Endothelial cell of umbilical vein (primary cell): ENCODE results near the gene P2RY6.

ENCODE experiments used
- CTCF ChIP-seq, 2 donors: IDR thresholded peaks; 1 replicate in 1 of 2; 2 replicates in 1 of 2; pipeline ENCODE4 v1.5.1; 2011; ENCODE audit warnings: low read length in 2 of 2, mild to moderate bottlenecking in 2 of 2, moderate library complexity in 2 of 2, control low read depth in 1 of 2, inconsistent platforms in 1 of 2, low read depth in 1 of 2; ENCODE audit not compliant: insufficient read depth in 1 of 2; ENCODE audit errors: extremely low read depth in 1 of 2
- FOS ChIP-seq: IDR thresholded peaks from 2 replicates; pipeline ENCODE4 v1.6.1; 2011; ENCODE audit warnings: mild to moderate bottlenecking, low read length, moderate library complexity, borderline replicate concordance; ENCODE audit not compliant: insufficient read depth
- MYC ChIP-seq: IDR thresholded peaks from one replicate; pipeline ENCODE4 v1.6.1; 2011; ENCODE audit warnings: mild to moderate bottlenecking, low read depth, low read length
- POLR2A ChIP-seq: IDR thresholded peaks from 2 replicates; pipeline ENCODE4 v1.6.1; 2012; ENCODE audit warnings: low read depth, mild to moderate bottlenecking, control low read depth, low read length

- TF ChIP-seq MYC (no peak), POLR2A (no peak), FOS (no peak), CTCF (IDR thresholded peaks at IDR 0.05; ENCODE audit: extremely low read depth in 1 of 2, insufficient read depth in 1 of 2, low read depth in 1 of 2, low read length in 2 of 2) (no peak)
These were observed 41.5 kb downstream of the P2RY6 start for GRCh38 chr11:73313652-73314051.
